C4-2B (cell line): ENCODE data around the gene SLC25A19.

Experiments
- CTCF ChIP-seq: fragments of 450-650 bp; conservative IDR thresholded peaks from 2 replicates; pipeline ENCODE4 v1.5.1; 2017; ENCODE audit warnings: mild to moderate bottlenecking
- ZFX ChIP-seq: fragments of 450-650 bp; IDR thresholded peaks from 2 replicates; pipeline ENCODE4 v1.6.1; 2017

GRCh38 chr17:75246404-75246803, 42.8 kb downstream of the SLC25A19 start:
- no peak for TF ChIP-seq CTCF
- no peak for TF ChIP-seq ZFX
